H1 (cell line): Measurements from ENCODE around the gene WDR3.

Source experiments
- CHD2 ChIP-seq: IDR thresholded peaks from 2 replicates; pipeline ENCODE4 v1.6.1; 2012; ENCODE audit warnings: low read length, improper control_type of control experiment
- CTBP2 ChIP-seq: IDR thresholded peaks from 2 replicates; pipeline ENCODE4 v1.7.0; 2011; ENCODE audit warnings: borderline replicate concordance, mild to moderate bottlenecking, moderate library complexity, mixed read lengths, low read length; ENCODE audit not compliant: insufficient read depth, insufficient read length
- CTCF ChIP-seq, 3 experiments: IDR thresholded peaks; 1 replicate in 2 of 3; 2 replicates in 1 of 3; pipeline versions ENCODE4 v1.5.1 to v1.6.1; 2011; ENCODE audit warnings: low read length in 3 of 3, mild to moderate bottlenecking in 3 of 3, inconsistent platforms in 2 of 3, low read depth in 1 of 3, moderate library complexity in 1 of 3; ENCODE audit not compliant: insufficient read depth in 1 of 3; ENCODE audit errors: control extremely low read depth in 1 of 3
- EZH2 ChIP-seq: fragments of 200-600 bp; sonication (generic); IDR thresholded peaks from 2 replicates; pipeline ENCODE4 v1.7.1; 2012; ENCODE audit warnings: low read depth, mild to moderate bottlenecking, moderate library complexity, low read length, inconsistent platforms; ENCODE audit not compliant: severe bottlenecking
- RXRA ChIP-seq: IDR thresholded peaks from 2 replicates; pipeline ENCODE4 v1.6.1; 2011; ENCODE audit warnings: low read depth, mild to moderate bottlenecking, low read length, moderate library complexity; ENCODE audit not compliant: insufficient read depth
- TAF1 ChIP-seq: IDR thresholded peaks from 2 replicates; pipeline ENCODE4 v1.6.1; 2011; ENCODE audit warnings: mild to moderate bottlenecking, low read depth, low read length

GRCh38 chr1:118008011-118008410 lies 78.5 kb downstream of the WDR3 start:
- TF ChIP-seq CTCF (IDR thresholded peaks at IDR 0.05; ENCODE audit: control extremely low read depth in 1 of 3, insufficient read depth in 1 of 3, low read depth in 1 of 3, low read length in 3 of 3) (no peak), CTBP2 (no peak), CHD2 (no peak), EZH2 (no peak), RXRA (no peak), TAF1 (no peak)
